Endometrial microvascular endothelial cells (primary cell): Measurements from ENCODE around the gene ALDH1L2. TPM values are rescaled to one million over a fixed set of nuclear protein-coding genes. Genes with fewer than 3 reads are reported as not detected.

Experiments
- in situ Hi-C: cut with HindIII; loops from 2 replicates; pipeline ENCODE4 v1.10.0; 2017; ENCODE audit warnings: low sequenced_read_pairs, low pct_unique_long_range_greater_than_20kb; ENCODE audit errors: inconsistent ontology term
- total RNA-seq: library from RNA; depleted of rRNA; stranded (reverse); fragments of >200 nt; gene quantifications from one replicate; pipeline ENCODE4 v1.2.3, GENCODE V29; 2015; ENCODE audit errors: inconsistent ontology term

The ALDH1L2 gene
- total RNA-seq, 1 donor from 2014 or later = 0.56 TPM

- in situ Hi-C loops = no loop called here
These were observed 6.1 kb upstream of the ALDH1L2 start for GRCh38 chr12:105090361-105090760.

DNA sequence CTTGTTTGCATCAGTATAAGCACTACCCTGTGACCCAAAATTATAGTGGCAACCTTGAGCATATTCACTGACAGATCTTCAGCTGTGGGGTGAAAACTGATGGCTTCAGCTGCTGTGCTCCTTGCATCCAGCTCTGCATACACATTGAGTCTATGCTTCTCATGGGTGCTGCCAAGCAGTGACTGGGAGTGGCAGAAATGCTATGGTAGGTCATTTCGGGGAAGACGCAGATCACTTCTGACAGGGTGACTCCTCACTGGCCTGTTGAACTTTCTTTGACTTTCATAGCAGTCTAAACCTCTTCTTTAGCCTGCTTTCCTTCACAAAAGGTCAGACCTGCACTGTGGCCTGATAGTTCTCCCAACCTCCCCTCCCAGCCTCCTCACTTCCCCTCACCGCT is 5.6 kb upstream of the ALDH1L2 start:
- in situ Hi-C loops = no loop called here

GRCh38 chr12:105085501-105085900 is 1.2 kb upstream of the ALDH1L2 start:
- in situ Hi-C loops = no loop called here

DNA sequence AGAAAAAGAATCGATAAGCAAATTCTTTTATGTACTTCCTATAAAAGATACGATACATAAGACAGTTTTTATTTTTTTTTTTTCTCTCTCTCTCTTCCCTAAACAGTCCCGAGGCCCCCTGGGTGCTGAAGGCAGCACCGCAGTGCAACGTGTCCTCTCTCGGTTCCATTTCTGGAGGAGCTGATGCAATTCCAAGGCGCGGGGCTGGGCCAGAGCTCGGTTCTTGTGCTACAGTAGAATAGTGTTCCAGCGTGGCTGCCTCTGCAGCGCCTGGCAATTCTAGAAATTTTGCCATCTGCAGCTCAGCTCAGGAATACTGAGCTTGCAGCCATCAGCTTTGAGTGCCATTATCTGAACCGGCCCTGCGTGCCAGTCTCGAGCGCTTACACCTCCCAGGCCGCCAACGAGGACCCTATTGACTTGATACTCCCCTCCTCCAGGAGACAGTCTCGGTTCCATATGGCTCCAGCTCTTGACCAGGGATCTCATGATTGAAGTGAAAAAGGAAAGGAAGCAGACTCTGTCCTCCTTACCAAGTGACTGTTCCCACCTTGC is 630 bp downstream of the ALDH1L2 start:
- in situ Hi-C loops = no loop called here

DNA sequence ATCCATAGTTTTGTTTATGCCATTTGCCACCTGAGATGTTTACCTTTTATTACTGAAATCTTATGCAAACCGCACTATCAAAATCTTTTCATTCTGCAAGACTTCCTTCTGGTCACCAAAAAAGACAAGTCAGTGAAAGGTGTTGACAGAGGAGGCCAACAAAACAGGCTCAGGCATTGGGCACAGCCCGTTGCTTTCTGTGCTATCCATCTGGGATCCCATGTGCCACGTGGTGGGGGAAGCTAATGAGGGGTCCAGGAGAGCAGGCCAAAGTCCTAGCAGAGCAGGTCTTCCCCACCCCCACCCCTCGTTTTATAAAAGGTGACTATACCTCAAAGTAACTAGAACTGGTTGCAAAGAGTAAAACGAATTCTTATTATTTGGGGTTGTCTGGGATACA is 1.2 kb downstream of the ALDH1L2 start:
- in situ Hi-C loops = no loop called here

GRCh38 chr12:105078712-105079570 is 5.3 kb downstream of the ALDH1L2 start:
- in situ Hi-C loops = no loop called here

- in situ Hi-C loops = no loop called here
These were observed 6.8 kb downstream of the ALDH1L2 start for GRCh38 chr12:105077435-105077834.

DNA sequence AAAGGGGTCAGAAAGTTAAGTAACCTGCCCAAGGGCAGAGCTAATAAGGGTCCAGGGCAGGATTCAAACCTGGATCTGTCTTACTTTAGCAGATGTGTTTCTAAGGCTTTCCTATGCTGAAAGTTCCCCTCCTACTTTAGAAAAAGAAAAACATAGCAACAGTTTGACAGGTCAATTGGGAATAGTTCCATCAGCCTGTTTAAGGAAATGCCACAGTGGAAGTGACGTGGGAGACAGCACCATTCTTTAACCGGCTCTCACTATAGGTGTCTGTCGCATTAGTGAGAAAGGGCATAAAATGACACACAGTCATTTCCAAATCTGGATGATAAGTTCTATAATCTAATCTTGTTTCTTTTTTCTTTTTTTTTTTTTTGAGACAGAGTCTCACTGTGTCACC is 7.3 kb downstream of the ALDH1L2 start:
- in situ Hi-C loops = no loop called here

DNA sequence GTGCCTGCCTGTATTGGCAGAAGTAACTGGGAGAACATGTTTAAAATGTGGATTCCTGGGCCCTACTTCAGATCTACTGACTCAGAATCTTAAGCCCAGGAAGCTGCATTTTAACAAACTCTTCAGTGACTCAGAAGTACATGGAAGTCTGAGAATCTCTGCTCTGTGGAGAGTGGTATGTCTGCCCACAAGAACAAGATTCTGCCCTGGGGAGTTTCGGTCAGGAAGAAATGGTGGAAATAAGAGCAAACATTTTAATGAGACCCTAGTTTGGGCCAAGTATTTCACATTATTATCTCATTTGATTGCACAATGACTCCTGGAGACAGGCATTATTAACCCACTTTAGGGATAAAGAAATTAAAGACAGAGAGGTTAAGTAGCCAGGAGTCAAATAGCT is 8.2 kb downstream of the ALDH1L2 start:
- in situ Hi-C loops = no loop called here

GRCh38 chr12:105072888-105073488 is 11.3 kb downstream of the ALDH1L2 start:
- in situ Hi-C loops = no loop called here

DNA sequence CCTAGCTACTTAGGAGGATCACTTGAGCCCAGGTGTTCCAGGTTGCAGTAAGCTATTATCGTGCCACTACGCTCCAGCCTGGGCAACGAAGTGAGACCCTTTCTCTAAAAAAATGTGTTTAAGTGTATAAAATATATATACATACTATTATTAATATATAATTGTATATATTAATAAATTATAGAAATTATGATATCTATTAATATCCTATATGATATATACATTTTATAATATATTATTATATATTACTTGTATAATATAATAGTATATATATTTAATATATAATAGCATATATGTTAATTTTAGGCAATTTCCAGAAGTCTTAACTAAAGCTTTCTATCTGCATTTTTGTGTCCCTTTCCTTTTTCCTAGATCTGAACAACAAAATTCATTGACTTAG is 12.3 kb downstream of the ALDH1L2 start:
- in situ Hi-C loops = no loop called here

DNA sequence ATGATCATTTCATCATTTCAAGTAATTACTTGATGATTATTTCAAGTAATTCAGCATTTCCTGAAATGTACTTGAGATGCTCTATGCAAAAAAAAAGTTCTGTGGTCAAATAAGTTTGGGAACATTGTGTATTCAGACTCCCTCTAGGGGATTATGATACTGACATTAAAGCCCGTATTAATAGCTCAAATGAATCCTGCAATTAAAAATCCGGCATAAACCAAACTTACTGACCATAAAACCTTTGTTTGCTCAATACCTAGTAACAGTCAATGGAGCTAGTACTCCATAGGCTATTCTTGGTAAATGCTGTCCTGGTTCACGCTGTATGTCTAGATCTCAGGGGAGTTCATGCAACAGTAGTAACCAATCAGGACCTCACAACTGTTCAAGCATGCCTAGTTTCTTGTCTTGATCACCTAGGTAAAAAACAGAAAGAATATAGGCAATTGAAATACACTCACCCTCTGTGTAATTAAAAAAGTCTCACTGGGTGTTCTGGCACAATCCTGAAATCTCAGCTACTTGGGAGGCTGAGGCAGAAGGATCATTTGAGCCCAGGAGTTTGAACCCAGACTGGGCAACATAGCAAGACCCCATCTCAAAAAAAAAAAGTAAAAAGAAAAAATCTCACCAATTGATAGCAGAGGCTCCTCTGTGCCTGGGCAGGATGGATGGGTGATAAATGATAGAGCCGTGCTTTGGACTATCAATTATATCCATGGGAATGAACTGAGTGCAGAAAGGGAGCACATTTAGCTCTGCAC is 14.1 kb downstream of the ALDH1L2 start:
- in situ Hi-C loops = no loop called here

DNA sequence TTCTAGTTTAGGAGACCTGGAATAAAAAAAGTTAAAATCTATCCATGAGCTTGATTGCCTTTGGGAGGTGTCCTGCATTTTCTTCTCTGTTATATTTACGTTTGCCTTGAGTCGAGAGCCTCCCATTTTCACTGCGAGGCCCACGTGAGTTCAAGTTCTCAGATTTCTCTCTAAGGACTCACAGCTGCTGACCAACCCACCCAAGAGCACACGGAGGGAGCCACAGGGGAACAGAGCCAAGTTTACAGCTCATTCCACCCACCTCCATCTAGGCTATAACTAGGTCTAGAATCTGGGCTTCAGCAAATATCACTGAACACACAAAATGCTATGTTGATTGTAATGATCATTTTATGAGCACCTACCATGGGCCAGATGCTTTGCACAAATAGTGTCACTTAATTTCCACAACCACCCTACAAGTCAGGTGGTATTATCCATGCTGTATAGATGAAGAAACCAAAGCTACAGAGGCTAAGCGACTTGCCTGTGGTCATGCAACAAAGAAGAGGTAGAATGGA is 16.7 kb downstream of the ALDH1L2 start:
- in situ Hi-C loops = no loop called here

DNA sequence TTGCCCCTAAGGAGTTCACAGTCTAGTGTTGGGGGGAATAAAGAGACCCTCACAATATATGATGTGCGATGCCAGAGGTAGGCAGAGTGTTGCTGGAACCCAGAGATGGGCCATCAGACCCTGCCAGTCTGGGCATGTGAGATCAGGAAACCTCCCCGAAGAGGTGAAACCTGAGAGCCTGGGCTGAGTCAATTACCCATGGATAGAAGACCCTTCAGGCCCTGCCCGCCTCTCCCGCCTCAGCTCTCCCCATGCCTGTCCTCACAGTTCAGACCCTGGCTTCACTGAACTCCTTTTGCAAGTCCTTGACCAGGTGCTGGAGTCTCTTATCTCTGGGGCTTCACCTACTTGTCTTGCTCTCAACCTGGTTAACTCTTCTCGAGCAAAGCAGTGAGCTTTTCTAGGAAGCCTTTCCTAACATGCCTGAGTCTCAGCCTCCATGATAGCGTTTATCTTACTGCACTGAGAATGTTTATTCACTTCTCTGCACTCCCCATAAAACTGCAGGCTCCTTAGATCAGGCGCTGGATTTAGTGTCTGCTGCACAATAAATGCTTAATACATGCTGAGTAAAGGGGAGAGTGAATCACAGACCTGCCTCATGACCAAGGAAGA is 19.6 kb downstream of the ALDH1L2 start:
- in situ Hi-C loops = no loop called here

GRCh38 chr12:105060715-105061378 is 23.4 kb downstream of the ALDH1L2 start:
- in situ Hi-C loops = no loop called here

DNA sequence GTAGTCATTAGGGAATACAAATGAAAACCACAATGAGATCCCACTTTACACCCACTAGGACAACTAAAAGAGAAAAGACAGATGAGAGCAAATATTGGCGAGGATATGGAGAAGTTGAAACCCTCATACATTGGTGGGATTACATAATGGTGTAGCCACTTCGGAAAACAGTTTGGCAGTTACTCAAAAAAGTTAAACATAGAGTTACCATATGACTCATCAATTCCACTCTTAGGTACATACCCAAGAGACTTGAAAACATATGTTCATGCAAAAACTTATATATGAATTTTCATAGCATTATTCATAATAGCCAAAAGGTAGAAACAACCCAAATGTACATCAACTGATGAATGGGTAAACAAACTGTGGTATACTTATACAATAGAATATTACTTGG is 27.1 kb downstream of the ALDH1L2 start:
- in situ Hi-C loops = no loop called here

DNA sequence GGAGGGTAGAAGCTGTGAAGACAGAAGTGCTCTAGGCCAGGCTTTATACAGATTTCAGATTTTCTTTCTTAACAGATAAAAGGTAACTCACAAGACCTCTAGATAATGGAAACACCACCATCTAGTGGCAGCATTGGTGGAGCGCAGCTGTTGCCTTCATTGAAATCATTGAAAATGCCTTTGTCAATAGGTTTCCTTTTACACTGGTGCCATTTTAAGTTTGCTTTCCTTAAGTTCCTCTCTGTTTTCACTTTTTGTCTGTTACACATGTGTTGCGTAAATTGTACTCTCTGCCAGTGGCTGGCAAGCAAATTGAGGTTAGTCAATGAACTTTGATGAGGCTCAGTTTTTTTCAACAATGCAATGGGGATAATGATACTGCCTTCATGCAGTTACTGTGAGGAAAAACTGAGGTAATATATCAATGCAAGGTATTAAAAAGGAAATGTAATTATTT is 31.1 kb downstream of the ALDH1L2 start:
- in situ Hi-C loops = no loop called here

- in situ Hi-C loops = no loop called here
These were observed 32.3 kb downstream of the ALDH1L2 start for GRCh38 chr12:105051981-105052380.
